Islet precursor cell (in vitro differentiated cells): ENCODE measurements around the gene PTPRN2.
"Not testable (repeated sequence)": the region's sequence is repeated elsewhere in the genome, so short reads cannot be mapped to it uniquely, and the experiment has no call there.

Experiments used
- DNase-seq: peaks from one replicate; pipeline ENCODE4 v3.0.0-alpha.2; 2018

PTPRN2 gene

DNA sequence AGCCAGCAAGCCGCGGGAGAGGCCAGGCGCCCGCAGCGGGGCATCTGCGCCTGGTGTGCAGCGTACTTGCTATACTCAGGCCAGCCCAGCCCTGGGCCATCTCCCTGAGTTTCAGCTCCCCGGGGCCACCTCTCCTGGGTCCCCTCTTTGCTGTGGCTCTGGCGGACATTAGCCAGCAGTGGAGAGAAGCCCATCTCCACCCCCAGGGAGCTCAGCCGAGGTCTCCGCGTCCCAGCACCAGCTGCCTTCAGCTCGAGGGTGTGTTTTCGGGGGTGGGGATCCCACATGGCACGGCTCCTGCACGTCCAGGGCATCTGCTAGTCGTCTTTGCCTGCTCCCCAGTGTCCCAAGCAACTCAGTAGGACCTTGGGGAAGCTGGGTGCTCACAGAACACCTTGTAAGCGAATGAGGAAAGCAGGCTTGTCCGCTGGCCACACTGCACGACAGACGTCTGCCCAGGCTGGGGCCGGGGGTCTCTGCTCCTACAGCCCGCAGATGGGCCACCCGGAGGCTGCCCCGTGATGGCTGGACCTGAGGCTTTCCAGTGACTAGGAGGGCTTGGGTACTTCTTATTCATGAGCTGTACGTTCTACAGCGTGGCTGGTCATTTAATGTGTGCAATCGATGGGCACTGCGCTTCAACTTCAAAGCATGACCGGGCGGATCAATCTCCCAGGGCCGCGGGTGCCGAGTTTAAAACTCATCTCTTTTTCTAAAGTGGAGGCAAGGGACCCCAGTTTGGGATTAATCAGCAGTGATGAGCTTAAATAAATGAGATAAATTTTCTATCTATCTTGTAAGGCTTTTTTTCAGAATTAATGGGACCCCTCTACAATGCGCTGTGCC, 795.2 kb downstream of the PTPRN2 start:
- DNase-seq = no peak

GRCh38 chr7:157791666-157792065, 796.0 kb downstream of the PTPRN2 start:
- DNase-seq = no peak

DNA sequence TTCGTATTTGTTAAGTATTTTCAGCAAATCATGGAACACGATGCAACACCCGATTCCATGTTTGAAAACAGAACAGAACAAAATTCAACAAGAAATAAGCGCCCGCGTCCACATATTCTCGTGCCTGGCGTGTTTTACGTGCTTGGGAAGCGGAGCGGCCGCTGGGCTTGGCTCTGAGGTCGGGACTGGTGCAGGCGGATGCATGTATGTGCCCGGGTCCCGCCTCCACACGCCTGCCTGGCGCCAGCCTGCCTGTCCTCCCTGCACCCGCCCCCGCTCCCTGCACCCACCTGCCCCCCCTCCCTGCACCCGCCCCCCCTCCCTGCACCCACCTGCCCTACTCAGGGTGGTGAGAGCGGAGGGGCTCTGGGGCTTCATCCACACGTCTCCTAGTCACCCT, 796.4 kb downstream of the PTPRN2 start:
- DNase-seq = no peak

GRCh38 chr7:157789942-157790341, 797.7 kb downstream of the PTPRN2 start:
- no peak for DNase-seq

GRCh38 chr7:157789094-157789493, 798.5 kb downstream of the PTPRN2 start:
- no peak for DNase-seq

GRCh38 chr7:157788573-157788972, 799.0 kb downstream of the PTPRN2 start:
- DNase-seq = no peak

GRCh38 chr7:157787275-157787701, 800.3 kb downstream of the PTPRN2 start:
- DNase-seq = no peak

DNA sequence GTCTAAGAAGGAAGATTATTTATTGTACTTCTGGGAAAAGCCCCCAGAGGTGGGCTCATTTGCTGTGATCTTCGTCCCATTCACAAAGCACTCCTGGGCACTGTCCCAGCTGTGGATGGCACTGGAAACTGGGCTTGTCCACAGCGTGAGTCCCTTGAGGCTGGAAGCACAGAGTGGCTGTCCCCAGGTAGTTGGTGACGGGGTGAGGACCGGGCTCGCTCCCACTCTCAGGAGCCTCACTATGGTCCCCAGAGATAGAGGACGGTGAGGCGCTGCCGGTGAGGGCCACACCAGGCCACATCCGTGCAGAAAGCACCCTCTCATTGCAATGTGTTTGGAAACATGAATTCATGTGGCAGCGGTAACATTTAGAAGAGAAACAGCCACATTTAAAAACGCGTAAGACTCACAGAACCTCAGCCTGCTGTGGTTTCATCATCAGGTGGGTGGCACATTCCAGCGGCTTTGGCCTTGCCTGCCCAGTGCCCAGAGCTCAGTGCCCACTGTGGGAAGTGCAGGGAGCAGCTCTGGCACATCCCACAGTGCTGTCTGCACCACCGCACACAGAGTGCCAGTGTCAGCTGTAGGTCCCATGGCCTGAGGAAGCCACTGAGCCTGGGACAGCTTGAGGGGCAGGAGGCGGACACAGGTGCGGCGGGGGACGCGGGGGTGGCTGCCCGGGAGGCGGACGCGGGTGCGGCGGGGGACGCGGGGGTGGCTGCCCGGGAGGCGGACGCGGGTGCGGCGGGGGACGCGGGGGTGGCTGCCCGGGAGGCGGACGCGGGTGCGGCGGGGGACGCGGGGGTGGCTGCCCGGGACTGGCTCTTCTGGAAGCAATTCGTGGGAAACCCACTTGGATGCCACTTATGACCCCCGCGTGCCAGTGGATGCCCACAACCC, 801.0 kb downstream of the PTPRN2 start:
- DNase-seq = no peak

GRCh38 chr7:157785486-157786186, 802.0 kb downstream of the PTPRN2 start:
- no peak for DNase-seq

DNA sequence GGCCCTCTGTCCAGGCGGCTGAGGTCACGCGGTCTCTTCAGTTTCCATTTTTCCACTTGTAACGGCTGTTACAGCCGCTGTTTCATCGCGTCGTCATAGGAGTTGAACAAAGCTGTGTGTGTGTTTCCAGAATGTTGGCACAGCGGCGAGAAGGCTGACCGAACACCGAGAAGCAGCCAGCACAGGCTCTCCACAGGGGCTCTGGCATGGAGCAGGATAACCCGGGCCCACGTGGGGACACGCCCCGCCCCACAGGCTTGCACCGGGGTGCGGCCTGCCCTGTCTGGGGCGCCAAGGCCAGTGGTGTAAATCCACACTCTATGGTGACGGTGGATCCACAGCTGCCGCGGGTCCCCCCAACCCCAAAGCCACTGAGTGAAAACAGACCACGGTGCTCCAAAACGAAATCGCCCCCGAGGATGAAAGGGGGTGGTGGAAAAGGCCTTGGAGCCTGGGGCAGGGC, 802.6 kb downstream of the PTPRN2 start:
- no peak for DNase-seq

DNA sequence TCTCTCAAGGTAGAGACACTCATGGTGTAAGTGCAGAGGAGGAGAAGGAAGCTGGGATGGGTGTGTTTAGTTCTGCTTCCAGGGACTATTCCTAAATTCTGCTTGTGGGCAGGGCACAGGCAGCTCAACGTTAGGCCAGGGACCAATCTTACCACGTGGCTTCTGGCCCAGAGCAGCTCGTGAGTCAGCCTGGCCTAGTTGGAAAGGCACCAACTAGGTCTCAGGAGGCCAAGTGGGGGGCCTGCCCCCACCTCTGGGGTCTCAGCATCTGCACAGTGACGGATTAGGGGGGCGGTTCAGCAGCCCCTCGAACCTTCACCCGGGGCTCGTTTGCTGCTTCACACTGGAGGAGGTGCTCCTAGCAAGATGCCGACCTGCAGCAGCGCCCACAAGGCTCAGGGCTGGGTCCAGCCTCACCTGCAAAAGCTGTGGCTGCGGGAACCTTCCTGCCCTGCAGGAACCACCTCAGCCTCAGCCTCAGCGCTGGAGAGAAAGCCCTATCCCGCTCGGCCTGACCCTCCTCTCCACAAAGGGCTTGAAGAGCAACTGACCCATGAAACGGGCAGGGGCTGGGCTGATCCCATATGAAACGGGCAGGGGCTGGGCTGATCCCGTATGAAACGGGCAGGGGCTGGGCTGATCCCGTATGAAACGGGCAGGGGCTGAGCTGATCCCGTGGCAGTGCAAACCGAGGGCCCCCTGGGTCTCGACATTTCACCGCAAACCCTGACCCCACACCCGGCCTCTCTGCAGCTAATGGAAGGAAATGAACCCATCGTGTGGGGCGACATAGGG, 803.4 kb downstream of the PTPRN2 start:
- DNase-seq = no peak

DNA sequence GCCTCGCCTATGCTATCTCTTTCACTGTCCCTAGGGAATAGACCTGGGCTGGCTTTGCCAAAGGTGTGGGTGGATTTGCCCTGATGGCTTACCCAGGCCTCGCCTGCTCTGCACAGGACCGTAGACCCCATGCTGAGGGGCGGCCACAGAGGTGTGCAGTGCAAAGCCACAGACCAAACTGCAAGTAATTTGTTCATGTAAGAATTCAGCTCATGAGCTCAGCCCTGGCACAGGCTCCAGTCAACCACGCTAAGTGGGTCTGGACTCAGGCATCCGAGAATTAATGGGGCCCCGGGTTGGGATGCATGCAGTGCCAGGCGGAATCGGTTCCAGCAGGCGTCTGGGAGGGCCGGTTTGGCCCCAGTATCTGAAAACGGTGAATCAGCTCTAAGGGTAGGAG, 805.6 kb downstream of the PTPRN2 start:
- DNase-seq = no peak

DNA sequence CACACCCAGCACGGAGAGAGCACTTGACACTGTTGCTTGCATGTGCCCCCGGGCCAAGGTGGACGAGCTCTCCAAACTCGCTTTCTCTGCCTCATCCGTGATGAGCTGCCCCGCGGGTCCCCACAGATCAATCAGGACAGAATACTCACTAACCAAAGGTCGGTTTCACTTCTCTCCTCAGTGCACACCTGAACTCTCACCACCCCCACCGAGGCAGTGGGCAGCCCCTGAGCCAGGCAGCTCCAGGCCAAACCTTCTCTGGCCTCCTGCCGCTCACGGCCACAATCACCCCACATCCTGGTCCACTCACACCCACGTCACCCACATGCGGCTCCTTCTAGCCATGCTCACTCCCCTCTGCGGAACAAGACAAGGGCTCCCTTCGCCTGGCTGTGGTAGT, 806.9 kb downstream of the PTPRN2 start:
- no peak for DNase-seq

- no peak for DNase-seq
Observed at GRCh38 chr7:157780312-157780711, 807.3 kb downstream of the PTPRN2 start.

GRCh38 chr7:157779206-157779605, 808.4 kb downstream of the PTPRN2 start:
- DNase-seq = no peak

- DNase-seq = not testable (repeated sequence)
Observed at GRCh38 chr7:157777194-157777762, 810.3 kb downstream of the PTPRN2 start.

- no peak for DNase-seq
Observed at GRCh38 chr7:157775560-157776332, 811.9 kb downstream of the PTPRN2 start.

GRCh38 chr7:157775021-157775559, 812.5 kb downstream of the PTPRN2 start:
- no peak for DNase-seq

- DNase-seq = no peak
Observed at GRCh38 chr7:157774495-157774894, 813.1 kb downstream of the PTPRN2 start.

- DNase-seq = no peak
Observed at GRCh38 chr7:157773361-157773760, 814.3 kb downstream of the PTPRN2 start.
